Activated T-cell treated with anti-CD3 and anti-CD28 coated beads for 24 hours (primary cell): Measurements from ENCODE around the gene SKAP1.
"Not testable (repeated sequence)": the region's sequence is repeated elsewhere in the genome, so short reads cannot be mapped to it uniquely, and the experiment has no call there.

Source experiments
- DNase-seq: peaks from one replicate; pipeline ENCODE4 v3.0.0-alpha.2; 2020; ENCODE audit warnings: low read depth

SKAP1 gene

DNA sequence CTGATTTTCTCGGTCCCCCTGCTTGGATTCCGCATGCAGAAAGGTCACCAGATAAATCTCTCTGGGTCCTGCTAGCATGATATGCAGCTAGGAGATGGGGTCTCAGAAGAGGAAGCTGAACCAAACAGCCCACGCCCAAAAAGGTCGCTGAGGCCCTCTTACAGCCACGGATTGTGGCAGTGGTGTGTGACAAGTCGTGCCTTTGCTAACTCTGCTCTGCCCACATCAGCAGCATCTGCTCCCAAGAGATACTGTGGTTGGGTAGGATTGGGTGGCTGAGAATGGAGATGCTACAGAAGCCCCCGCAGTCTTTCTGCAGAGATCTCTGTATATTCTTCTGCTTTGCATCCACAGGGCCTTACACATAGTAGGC, 15.2 kb upstream of the SKAP1 start:
- no peak for DNase-seq

DNA sequence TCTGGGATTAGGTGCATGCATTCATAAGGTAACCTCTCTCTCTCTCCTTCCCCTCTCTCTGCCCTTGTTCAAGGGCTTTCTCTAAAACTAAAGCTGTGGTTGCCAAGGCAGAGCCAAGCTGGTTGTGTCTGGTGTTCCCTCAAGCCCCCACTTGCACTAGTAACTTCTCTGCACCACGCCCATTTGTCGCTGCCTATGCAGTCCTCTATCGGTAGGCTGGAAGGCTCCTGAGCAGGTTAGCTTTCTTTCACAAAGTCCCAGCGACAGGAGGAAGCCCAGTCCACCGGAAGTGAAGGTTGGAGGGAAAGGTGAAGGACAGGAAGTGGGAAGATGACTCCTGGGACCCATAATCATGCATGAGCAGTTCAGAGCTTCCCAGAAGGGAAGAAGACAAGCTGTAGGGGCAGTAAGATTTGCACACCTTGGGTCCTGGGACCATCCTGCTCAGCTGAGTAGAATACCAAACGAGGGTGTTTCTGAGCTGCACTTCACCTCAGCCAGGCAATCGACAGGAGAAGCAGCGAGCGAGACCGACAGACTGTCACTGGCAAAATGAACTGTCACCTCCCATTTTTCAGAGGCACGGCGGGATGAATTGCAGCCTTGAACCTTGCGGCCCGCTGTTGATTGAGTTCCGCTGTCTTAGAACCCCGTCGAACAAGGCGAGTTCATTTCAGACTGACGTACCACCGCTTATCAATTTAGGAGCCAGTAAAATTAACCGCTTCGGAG, 14.7 kb upstream of the SKAP1 start:
- no peak for DNase-seq

DNA sequence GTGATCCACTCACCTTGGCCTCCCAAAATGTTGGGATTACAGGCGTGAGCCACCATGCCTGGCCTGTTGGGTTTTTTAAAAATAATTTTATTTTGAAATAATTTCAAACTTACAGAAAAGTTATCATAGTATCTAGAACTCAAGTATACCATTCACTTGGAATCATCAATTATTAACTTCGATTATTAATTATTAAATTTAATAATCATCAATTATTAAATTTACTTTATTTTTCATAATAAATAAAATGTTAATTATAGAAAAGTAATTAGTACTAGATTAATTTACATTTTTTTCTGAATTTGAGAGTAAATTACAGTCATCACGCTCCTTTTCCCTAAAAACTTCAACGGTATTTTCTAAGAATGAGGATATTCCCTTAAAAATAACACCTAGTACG, 13.7 kb upstream of the SKAP1 start:
- no peak for DNase-seq

DNA sequence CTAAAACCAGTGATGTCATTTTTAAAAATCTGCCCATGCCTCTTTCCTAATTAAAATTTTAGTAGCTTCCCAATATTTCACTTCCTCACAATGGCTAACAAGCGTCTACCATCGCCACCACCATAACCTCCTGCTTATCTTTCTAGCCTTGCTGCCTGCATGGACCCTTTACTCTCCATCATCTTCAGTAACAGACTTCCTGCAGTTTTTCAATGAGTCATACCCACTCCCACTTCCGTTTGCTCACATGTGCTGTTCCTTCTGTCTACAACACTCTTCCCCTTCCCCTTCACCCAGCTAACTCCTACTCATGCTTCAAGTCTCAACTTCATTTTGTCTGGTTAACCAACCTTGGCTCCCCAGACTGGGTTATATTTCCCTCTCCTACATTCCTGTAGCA, 12.8 kb upstream of the SKAP1 start:
- no peak for DNase-seq

DNA sequence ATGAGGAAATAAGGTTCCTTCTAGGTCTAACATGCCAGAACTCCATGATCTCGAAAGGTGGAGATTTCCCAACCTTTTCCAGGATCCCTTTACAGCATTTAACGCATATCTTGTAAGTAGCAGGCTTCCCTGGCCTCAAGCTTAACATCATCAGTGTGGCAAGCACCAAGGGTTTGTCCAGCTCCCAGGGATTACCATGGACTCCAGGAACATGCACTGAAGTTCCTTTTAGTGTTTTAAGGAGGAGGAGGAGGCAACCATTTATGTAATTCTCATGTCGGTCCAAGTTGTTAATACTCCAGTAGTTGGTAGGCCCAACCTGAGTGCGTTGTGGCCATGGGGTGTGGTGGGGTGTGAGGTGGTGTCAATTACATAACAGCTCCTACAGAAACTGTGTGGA, 11.8 kb upstream of the SKAP1 start:
- DNase-seq, result no peak

DNA sequence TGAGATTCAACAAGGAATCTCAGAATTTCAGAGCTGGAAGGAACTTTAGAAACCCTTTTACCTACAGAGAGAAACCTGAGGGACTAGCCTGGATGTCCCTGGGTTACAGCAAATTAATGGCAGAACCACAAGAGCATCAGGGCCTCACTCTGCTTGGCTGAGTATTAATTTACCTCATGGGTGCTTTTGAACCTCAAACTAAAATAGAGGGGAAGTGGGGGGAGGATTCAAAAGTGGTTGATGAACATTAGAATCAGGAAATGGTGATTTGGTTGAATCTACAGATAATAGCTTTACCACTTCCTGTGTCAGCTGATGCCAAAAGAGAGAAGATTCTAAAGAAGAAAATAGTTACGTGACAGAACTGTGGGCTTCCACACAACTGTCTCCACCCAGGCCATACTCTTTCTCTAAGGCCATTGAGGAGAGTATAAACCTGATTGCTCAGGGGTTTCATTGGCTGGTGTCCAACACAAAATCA, 11.3 kb upstream of the SKAP1 start:
- DNase-seq, result no peak

DNA sequence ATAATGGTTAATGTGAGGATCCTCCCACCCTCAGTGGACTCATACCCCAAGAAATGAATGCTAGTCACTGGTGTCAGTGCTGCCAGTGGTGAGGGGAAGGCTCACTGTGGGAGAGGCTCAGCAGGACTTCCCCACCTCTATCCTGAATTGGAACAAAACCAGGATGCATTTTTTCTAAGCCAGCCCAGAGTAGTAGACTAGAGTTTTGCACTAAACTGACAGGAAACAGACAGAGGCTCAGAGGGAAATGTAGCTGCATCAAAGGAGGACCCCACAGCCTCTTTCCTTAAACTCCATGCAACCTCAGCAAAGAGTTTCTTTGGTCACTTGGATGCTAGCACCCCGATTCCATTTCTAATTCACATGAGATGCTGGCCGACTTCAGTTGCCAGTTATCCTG, 10.7 kb upstream of the SKAP1 start:
- no peak for DNase-seq

DNA sequence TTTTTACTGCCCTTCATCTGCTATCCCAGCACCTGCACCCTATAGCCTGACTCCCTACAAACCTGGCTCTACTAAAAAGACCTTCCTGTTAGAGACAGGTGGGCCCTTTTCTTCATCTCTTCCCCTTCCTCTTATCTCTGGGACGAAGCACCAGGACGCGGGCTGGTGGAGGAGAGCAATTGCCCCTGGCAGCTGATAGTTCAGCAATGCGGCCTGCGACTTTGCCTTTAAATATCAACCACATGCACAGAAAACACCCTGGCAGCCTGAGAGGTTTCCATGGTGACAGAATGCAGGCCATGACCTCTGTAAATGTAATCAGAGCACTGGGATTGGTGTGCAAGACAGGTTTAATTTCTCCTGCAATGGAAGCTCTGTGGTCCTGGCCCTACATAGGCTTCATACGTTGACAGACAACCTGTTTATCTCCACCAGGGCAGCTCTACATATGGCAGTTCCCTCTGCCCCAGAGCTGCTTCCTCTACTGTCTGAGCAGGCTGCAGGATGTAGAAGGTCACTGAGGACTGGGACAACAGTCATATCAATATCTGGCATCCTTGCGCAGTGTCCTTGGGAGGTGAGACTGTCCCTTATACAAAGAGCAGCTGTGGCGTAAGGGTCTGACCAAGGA, 10.0 kb upstream of the SKAP1 start:
- DNase-seq, result no peak

DNA sequence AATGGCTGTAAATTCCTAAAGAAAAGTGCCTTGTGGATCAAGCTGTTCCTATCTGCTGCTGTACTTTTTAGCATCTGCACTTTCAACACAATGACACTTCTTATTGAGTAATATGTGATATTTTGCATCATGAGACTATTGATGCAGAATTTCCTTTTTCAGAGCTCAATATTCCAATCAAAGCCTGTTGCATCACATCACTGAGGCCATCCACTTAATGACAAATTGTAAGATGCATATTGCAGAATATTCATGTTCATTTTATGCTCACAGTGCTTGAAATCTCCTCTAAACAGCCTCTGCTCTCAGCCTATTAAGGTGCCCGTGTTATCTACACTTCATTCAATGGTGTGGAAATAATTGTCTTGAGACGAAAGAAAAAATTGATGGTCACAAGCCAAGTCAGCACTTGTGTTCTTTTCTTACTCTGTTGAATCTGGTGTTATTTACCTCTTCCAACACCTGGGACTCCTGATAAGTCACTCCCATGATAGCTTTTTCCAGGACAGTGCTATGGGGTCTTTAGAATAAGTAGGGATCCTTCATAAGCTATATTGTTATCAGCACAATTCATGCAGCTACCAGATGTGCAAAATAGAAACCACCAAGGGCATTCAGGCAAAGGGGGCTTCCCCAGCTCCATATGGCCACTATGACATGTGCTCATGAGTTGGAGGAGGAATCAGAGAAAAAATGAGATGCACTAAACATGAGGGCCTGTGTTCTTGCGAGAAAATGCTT, 9.3 kb upstream of the SKAP1 start:
- no peak for DNase-seq

DNA sequence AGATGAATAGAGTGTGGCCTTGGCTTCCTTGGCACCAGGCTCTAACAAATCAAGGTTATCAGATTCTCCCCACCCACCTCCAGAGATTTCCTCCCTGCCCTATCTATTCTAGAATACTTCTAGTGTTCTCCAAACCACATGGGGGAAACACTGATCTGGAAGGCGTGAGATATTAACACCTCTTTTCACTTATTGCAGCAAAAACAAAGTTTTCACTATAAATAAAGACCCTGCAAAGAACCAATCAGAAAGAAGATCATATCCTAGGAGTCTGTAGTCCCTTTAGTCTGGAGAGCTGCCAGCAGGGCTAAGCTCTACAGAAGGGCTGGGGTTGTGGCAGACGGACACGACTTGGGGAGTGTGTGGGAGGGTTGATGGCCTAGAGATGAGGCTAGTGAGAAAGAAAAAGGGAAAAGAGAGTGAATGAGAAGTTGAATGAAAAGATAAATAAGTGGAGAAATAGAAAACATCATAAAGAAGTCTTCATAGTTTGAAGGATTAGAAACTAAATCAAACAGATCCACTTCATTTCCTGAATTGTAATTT, 8.6 kb upstream of the SKAP1 start:
- no peak for DNase-seq

DNA sequence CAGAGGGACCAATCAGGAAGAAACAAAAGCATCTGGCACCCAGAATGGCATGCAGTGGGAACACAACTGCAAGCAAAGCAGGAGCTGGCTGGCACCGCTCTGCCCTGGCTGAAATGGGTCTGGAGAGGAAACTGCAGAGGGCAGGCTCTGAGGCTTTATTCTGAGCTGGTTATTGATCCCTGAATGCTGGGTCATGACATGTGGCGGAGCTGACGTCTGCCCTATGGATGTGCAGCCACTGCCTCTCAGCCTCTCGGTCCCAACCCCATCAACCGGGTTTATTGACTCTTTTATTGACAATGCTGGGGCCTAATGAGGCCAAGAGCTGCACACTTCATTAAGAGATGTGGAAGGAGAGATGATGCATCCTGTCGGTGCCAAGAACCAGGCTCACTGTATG, 3.9 kb upstream of the SKAP1 start:
- no peak for DNase-seq

DNA sequence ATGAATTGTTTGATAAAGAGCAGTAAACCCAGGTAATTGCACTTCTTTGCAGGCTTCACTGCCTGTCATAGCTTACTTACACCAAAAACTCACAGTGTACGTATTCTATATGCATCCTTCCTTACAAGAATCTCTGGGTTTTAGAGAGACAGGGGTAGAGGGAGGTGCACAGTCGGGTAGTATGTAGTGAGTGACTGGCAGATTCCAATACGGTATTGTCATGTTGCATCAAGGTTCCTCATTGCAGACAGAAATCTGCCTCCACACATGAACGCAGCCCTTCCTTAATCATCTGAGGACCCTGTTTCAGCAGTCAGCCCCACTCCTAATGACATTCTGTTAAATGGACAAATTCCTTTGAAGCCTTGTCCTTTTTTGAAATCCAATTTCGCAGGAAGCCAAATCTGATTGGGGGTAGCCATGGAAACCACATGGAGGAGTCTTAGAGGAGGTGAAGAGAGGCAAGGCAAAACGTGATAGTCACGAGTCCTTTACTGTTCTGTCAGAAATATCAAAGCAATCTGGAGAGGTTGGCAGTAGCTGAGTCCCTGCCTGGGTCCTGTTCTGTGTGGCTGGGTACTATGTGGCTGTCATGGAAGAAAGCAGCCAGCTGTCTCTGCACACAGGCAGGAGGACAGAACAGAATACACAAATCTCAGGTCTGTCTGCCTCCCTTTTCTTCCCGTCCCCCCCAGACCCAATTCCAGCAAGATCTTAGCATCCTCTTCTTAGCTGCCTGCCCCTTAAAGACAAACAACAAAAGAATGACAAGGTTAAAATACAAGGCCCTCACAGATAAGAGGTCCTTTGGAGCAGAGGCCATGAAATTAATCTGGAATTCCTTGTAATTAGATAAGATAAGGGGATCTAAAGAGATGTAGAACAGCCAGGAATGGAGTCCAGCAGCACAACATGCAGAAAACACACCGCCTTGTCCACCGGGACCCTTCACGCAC, 3.1 kb upstream of the SKAP1 start:
- no peak for DNase-seq

DNA sequence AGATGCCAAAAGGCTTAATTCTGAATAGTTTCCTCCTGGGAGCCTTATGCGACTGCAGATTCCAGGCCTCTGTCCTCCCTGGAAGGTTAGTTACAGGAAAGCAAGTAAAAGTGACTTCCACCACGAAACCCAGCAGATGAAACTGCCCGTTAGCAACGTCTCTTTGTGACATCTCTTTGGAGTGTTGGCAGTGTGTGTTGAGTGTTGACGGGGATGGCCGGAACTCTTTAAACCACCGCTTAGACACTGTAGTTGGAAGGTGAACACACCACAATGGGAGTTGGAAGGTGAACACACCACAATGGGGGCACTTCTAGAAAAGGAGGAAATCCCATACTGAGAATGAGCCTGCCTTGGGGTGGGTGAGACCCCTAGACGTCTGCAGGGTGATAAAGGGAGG, 858 bp downstream of the SKAP1 start:
- DNase-seq, result peak; percentile 33

DNA sequence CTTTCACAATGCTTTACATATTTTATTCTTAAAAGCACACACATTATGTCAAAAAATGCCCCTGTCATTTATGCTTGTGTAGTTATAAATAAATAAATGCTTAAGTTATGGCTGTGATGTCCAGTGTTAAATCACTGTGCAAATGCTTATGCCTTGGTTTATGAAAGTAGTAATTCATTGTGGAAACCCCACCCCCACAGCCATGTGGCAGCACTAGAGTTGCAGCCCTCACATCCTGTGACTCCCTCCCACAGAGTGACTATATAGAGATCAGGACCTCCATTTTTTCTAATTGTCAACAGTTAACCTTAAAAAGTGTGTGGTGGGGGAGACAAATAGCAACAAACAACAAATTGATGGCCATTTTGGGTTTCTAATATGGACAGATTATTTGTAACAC, 2.4 kb downstream of the SKAP1 start:
- DNase-seq, result peak; percentile 62

DNA sequence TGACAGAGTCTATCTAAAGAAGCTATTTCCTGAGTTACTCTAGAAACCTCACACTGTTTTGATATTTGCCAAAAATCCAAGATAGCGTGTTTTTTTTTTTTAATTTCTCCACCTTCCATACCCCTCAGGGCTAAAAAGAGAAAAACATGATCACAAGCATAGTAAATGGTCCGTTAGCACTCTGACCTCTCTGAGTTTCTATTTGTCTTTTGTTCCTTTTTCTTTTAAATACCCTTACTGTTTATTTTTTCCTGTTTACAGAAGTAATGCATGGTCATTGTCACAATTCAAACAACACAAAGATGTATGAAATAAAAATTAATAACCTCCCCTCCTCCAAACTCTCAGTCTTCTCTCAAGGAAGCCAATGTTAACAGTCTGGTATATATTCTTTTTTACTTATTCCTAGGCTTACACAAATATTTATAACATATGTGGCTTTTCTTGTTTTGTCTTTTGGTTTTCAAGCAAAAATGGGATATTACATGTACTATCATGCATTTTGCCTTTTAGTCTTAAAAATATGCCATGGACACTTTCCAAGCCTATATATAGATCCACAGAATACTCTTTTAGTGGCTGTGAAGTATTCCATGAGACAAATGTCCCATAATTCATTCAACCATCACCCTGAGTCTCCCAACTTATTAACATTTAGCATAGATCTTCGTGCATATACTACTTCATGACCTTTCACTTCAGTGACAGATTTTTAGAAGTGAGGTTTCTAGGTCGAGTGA, 3.1 kb downstream of the SKAP1 start:
- no peak for DNase-seq

DNA sequence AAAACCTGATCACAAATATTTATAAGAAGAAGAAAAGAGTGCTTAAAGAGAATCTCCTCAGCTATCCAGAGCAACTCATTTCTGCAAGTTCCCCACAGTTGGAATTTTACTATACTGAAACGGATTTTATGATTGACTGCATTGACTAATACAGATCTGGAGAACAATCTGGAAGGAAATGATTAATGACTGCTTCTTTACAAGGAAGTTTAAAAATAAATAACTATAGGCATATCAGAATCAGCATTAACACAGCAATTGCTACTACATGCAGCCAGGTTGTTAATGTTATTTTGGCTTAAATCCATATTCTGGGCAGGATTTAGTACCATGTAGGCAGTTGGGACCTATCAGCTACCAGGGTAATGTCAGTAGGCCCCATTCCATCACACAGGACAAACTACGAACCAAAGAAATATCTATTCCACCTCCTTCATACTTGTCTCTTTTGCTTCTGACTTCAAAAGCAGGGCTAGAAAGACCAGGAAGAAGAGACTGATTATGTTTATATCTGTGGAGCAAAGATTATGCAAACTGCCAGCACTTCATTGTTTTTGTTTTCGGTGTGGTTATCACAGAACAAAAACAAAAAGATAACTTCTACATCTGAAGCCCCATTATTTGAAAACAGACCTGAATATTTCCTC, 3.9 kb downstream of the SKAP1 start:
- DNase-seq, result no peak

DNA sequence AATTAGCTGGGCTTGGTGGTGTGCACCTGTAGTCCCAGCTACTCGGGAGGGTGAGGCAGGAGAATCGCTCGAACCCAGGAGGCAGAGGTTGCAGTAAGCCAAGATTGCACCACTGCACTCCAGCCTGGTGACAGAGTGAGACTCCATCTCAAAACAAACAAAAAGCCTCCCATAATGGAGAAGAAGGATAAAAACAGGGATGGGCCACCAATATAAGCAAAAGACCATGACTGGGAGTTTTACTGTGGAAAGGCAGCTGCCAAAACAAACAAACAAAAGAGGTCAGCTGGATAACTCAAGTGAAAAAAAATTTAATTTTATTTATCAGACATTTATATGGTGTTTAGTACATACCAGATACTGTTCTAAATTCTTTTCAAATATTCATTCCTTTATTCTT, 8.0 kb downstream of the SKAP1 start:
- not testable (repeated sequence) for DNase-seq

DNA sequence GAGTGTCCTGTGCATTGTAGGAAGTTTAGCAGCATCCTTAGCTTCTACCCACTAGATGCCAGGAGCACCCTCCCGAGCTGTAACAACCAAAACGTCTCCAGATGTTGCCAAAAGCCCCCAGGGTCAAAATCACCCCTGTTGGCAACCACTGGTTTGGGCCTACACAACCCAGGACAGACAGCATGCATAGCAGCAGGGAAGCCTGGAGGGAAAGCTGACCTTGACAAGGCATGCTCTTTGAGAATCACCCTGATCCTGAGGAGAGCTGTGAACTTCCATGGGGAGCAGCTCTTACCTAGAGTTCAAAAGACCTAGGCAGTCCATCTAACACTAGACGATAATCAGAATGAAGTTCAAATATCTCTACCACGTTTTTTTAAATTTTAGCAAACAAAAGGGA, 9.2 kb downstream of the SKAP1 start:
- DNase-seq, result no peak

DNA sequence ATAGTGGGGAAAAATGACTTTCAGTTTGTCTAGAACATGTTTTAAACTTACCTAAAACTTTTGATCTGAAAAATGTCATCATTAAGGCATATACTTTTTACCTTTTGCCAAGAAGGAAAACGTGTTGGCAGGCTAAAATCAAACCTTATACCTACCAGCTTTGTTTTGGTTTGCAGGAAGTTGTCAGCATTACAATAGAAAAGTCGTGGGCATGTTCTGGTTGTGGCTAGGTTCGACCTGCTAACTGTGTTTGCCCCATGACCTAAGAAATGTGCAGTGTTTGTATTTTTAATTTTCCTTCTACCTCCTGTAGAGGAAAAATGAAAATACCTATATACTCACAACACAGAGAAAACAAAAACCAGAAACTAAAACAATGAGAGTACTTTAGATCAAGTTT, 13.0 kb downstream of the SKAP1 start:
- no peak for DNase-seq

DNA sequence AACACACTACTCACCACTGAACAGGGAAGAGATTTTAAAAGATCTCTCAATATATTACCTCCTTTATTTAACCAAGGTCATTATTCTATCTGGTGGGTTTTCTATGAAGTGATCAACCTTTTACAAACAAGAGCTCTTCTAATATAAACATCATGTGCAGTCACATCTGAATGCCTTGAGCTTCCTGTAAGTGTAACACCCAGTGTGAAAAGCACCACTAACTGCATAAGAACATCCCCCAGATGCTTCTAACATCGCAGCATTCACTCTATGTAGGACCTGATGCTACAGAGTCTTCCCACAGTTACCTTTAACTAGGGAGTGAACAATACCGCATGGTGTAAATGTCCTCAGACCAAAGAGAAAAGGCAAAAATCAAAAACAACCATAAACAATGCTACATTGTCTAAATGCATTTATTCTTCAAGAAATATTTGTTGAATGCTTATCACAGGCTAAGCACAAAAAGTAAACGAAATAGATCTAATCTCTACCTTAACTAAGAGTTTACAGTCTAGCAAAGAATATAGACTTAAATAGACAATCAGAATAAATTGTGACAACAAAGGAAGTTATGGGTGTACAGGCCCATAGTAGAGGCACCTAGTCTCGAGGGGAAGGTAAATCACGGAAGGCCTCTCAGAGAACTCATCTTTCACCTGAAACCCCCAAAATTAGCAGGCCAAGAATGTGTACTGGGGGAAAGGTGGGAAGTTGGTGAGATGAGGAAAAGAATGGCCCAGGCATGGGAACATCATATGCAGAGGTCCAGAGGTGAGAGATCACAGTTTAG, 16.2 kb downstream of the SKAP1 start:
- no peak for DNase-seq
